A549 (cell line): ENCODE measurements around the gene ADORA3. TPM values are rescaled to one million over a fixed set of nuclear protein-coding genes. Genes with fewer than 3 reads are reported as not detected.

Source experiments
- ATAC-seq, 2 experiments: fragments of 200-7000 bp in 1 of 2; fragments of >200 bp in 1 of 2; cut with Nextera tagmentation in 1 of 2; cut with Tn5 transposase in 1 of 2; 3 replicates each; pipeline versions ENCODE4 v1.8.0 to v1.9.1; 2018 to 2020; ENCODE audit warnings: mild to moderate bottlenecking in 1 of 2, moderate library complexity in 1 of 2
- CTCF ChIA-PET: fragments of 300-600 bp; sonication (Branson Sonifier 250); formaldehyde crosslinking; extraction: SDS; loops from one replicate; lab custom pipeline; 2021; ENCODE audit warnings: antibody characterized with exemption, inconsistent platforms; lab: Yijun Ruan, JAX
- POLR2A ChIA-PET: fragments of 350-600 bp; formaldehyde crosslinking; extraction: SDS; loops from one replicate; lab custom pipeline; 2021; ENCODE audit warnings: antibody characterized with exemption, inconsistent platforms; lab: Yijun Ruan, JAX
- DNase-seq, 2 experiments: peaks; one replicate each; pipeline versions ENCODE4 v3.0.0 to v3.0.0-alpha.2; 2011 to 2016; ENCODE audit warnings: low read depth in 1 of 2, low spot score in 1 of 2
- FAIRE-seq: peaks from 2 replicates; lab custom pipeline; 2011; peaks lifted over from hg19 to GRCh38; lab: Jason Lieb, UNC
- H3K27ac ChIP-seq, 2 experiments: fragments of >200 bp; sonication (Bioruptor Twin); formaldehyde crosslinking; 3 replicates each; pipeline ENCODE4 v1.5.1; 2016 to 2017
- H3K4me1 ChIP-seq: fragments of >200 bp; sonication (Bioruptor Twin); formaldehyde crosslinking; 3 replicates; pipeline ENCODE4 v1.6.1; 2016
- H3K4me2 ChIP-seq: fragments of >200 bp; sonication (Bioruptor Twin); formaldehyde crosslinking; 3 replicates; pipeline ENCODE4 v1.6.1; 2016
- H3K4me3 ChIP-seq: fragments of >200 bp; sonication (Bioruptor Twin); formaldehyde crosslinking; 3 replicates; pipeline ENCODE4 v1.5.1; 2016
- H3K9me3 ChIP-seq: fragments of >200 bp; sonication (Bioruptor Twin); formaldehyde crosslinking; 3 replicates; pipeline ENCODE4 v1.6.1; 2016
- CEBPB ChIP-seq, 2 experiments: fragments of >200 bp in 1 of 2; sonication (Bioruptor Twin) in 1 of 2; formaldehyde crosslinking in 1 of 2; IDR thresholded peaks; 2 replicates each; pipeline ENCODE4 v1.6.1; 2012 to 2016
- CHD2 ChIP-seq: fragments of 150-350 bp; IDR thresholded peaks from 2 replicates; pipeline ENCODE4 v1.6.1; 2014; ENCODE audit warnings: low read length; ENCODE audit not compliant: partially characterized antibody
- CHD4 ChIP-seq: fragments of 200-600 bp; sonication (generic); IDR thresholded peaks from 2 replicates; pipeline ENCODE4 v1.6.1; 2016; ENCODE audit warnings: antibody characterized with exemption, mild to moderate bottlenecking, borderline replicate concordance
- E2F6 ChIP-seq: IDR thresholded peaks from 2 replicates; pipeline ENCODE4 v1.6.1; 2012; ENCODE audit warnings: low read depth, borderline replicate concordance
- EHMT2 ChIP-seq: fragments of 200-600 bp; sonication (generic); IDR thresholded peaks from 2 replicates; pipeline ENCODE4 v1.6.1; 2016; ENCODE audit warnings: antibody characterized with exemption, low read depth, mild to moderate bottlenecking, moderate library complexity
- FOSB ChIP-seq: fragments of 250-450 bp; sonication (Bioruptor Pico); IDR thresholded peaks from 2 replicates; pipeline ENCODE4 v1.5.0; 2020; ENCODE audit warnings: mild to moderate bottlenecking, moderate library complexity
- FOXS1 ChIP-seq: fragments of 250-450 bp; sonication (Bioruptor Pico); IDR thresholded peaks from 2 replicates; pipeline ENCODE4 v1.5.0; 2020; ENCODE audit warnings: mild to moderate bottlenecking, moderate library complexity
- GATA3 ChIP-seq: IDR thresholded peaks from 2 replicates; pipeline ENCODE4 v1.6.1; 2012; ENCODE audit warnings: borderline replicate concordance
- HDAC2 ChIP-seq: fragments of 200-600 bp; sonication (generic); IDR thresholded peaks from 2 replicates; pipeline ENCODE4 v1.6.1; 2016
- HES2 ChIP-seq: fragments of >200 bp; sonication (Bioruptor Twin); formaldehyde crosslinking; IDR thresholded peaks from 2 replicates; pipeline ENCODE4 v1.6.1; 2016
- HOXA7 ChIP-seq: fragments of 250-450 bp; sonication (Bioruptor Pico); IDR thresholded peaks from 2 replicates; pipeline ENCODE4 v1.5.0; 2020; ENCODE audit warnings: mild to moderate bottlenecking, moderate library complexity
- HOXB13 ChIP-seq: fragments of 250-450 bp; sonication (Bioruptor Pico); IDR thresholded peaks from 2 replicates; pipeline ENCODE4 v1.5.0; 2020; ENCODE audit warnings: low read depth, mild to moderate bottlenecking, moderate library complexity
- HOXB5 ChIP-seq: fragments of 250-450 bp; sonication (Bioruptor Pico); IDR thresholded peaks from 2 replicates; pipeline ENCODE4 v1.5.0; 2020; ENCODE audit warnings: mild to moderate bottlenecking, moderate library complexity
- JUN ChIP-seq, 2 experiments: fragments of >200 bp; sonication (Bioruptor Twin); formaldehyde crosslinking; IDR thresholded peaks; 2 replicates in 1 of 2; 3 replicates in 1 of 2; pipeline ENCODE4 v1.6.1; 2016 to 2017
- JUNB ChIP-seq: fragments of >200 bp; sonication (Bioruptor Twin); formaldehyde crosslinking; IDR thresholded peaks from 2 replicates; pipeline ENCODE4 v1.6.1; 2016
- KDM5A ChIP-seq: fragments of 200-600 bp; sonication (generic); IDR thresholded peaks from 2 replicates; pipeline ENCODE4 v1.6.1; 2016; ENCODE audit warnings: antibody characterized with exemption, mild to moderate bottlenecking
- MAX ChIP-seq: IDR thresholded peaks from 2 replicates; pipeline ENCODE4 v1.6.1; 2012
- NR3C1 ChIP-seq: fragments of >200 bp; sonication (Bioruptor Twin); formaldehyde crosslinking; IDR thresholded peaks from 3 replicates; pipeline ENCODE4 v1.6.1; 2017
- RFX5 ChIP-seq: fragments of 450-650 bp; IDR thresholded peaks from 2 replicates; pipeline ENCODE4 v1.7.1; 2014; ENCODE audit warnings: antibody characterized with exemption, mild to moderate bottlenecking, moderate library complexity
- RNF2 ChIP-seq: fragments of 200-600 bp; sonication (generic); IDR thresholded peaks from 2 replicates; pipeline ENCODE4 v1.6.1; 2016; ENCODE audit warnings: low read depth, mild to moderate bottlenecking, antibody characterized with exemption, moderate library complexity, borderline replicate concordance
- SMC3 ChIP-seq: fragments of >200 bp; sonication (Bioruptor Twin); formaldehyde crosslinking; IDR thresholded peaks from 3 replicates; pipeline ENCODE4 v1.6.1; 2018; ENCODE audit warnings: inconsistent platforms
- SREBF2 ChIP-seq: fragments of 450-650 bp; IDR thresholded peaks from 2 replicates; pipeline ENCODE4 v1.6.1; 2014; ENCODE audit warnings: mild to moderate bottlenecking, moderate library complexity
- USF2 ChIP-seq: fragments of 450-650 bp; IDR thresholded peaks from 2 replicates; pipeline ENCODE4 v1.6.1; 2014; ENCODE audit warnings: antibody characterized with exemption
- ZNF302 ChIP-seq: fragments of 250-450 bp; sonication (Bioruptor Pico); IDR thresholded peaks from 2 replicates; pipeline ENCODE4 v1.9.0; 2021; ENCODE audit warnings: inconsistent platforms, mild to moderate bottlenecking, moderate library complexity
- ZSCAN20 ChIP-seq: fragments of 250-450 bp; sonication (Bioruptor Pico); IDR thresholded peaks from 2 replicates; pipeline ENCODE4 v1.8.0; 2022; ENCODE audit warnings: mild to moderate bottlenecking, moderate library complexity
- WGBS: methylation state at CpG from one replicate; pipeline ENCODE4 v1.1.6; 2017; ENCODE audit errors: missing lambda C conversion rate; 5-methylcytosine and 5-hydroxymethylcytosine counted together
- polyA plus RNA-seq, 4 experiments: library from polyadenylated mRNA; depleted of rRNA in 3 of 4; stranded (reverse); fragments of >200 nt; fragmentation: RNase III in 1 of 4; extraction: RNeasy Plus Mini Kit Qiagen cat#74134 plus additional on column Dnase treatment in 1 of 4; gene quantifications; 2 replicates in 3 of 4; 3 replicates in 1 of 4; pipeline ENCODE4 v1.2.3, GENCODE V29; 2011 to 2017

The ADORA3 gene
- polyA plus RNA-seq, 2 of the 4 experiments (the other 2 are of a cell fraction) = not detected

GRCh38 chr1:111515291-111516004 is 12.0 kb upstream of the ADORA3 start:
- ATAC-seq (no peak), DNase-seq (no peak)
- CTCF ChIA-PET = no interaction called here
- no peaks in the 10 kb centered on the region for H3K9me3 ChIP-seq
- no peaks in the 10 kb centered on the region for H3K4me1 ChIP-seq
- H3K4me2 ChIP-seq = no peak overlapping the region
- no peak overlapping the region for H3K4me3 ChIP-seq
- POLR2A ChIA-PET = no interaction called here
- TF ChIP-seq CHD2 (no peak), CEBPB (IDR thresholded peaks at IDR 0.05) (no peak), USF2 (no peak), HDAC2 (no peak), ZNF302 (CRISPR knock-in tag) (no peak), ZSCAN20 (CRISPR knock-in tag) (no peak), RNF2 (no peak), HOXA7 (CRISPR knock-in tag) (no peak), SREBF2 (no peak), FOSB (no peak), NR3C1 (no peak), SMC3 (no peak)
- TF ChIP-seq, all 56 proteins: peak for 0
- FAIRE-seq = no peak
- H3K27ac ChIP-seq = no peak overlapping the region
- 71% methylated on average over 30 of the region's 40 CpGs for WGBS

GRCh38 chr1:111513410-111514020 is 10.1 kb upstream of the ADORA3 start:
- ChIA-PET POLR2A (no interaction called here), CTCF (interaction anchor here (1.4 kb wide), 1 partner anchor 145 kb away, joined by 3 read pairs; no protein-coding TSS in a partner anchor)
- no peak overlapping the region for H3K4me2 ChIP-seq
- no peak for DNase-seq
- no peaks in the 10 kb centered on the region for H3K4me1 ChIP-seq
- no peak for FAIRE-seq
- H3K9me3 ChIP-seq = no peaks in the 10 kb centered on the region
- H3K4me3 ChIP-seq = no peak overlapping the region
- WGBS = 66% methylated on average over 8 of the region's 8 CpGs
- no peak overlapping the region for H3K27ac ChIP-seq
- no peak for TF ChIP-seq CHD2
- TF ChIP-seq SREBF2 = no peak
- no peak for ATAC-seq

GRCh38 chr1:111512931-111513330 is 9.5 kb upstream of the ADORA3 start:
- Histone ChIP-seq H3K4me3 (no peak overlapping the region), H3K4me1 (peaks cover under 1% of the 10 kb centered on the region), H3K27ac (no peak overlapping the region), H3K9me3 (no peaks in the 10 kb centered on the region), H3K4me2 (no peak overlapping the region)
- POLR2A ChIA-PET = no interaction called here
- TF ChIP-seq ZSCAN20 (CRISPR knock-in tag) (no peak), RFX5 (no peak), GATA3 (no peak), CHD4 (no peak), FOXS1 (CRISPR knock-in tag) (no peak), EHMT2 (no peak), HES2 (no peak), KDM5A (no peak), NR3C1 (no peak), JUN (IDR thresholded peaks at IDR 0.05) (no peak), FOSB (no peak), JUNB (no peak), HOXB5 (CRISPR knock-in tag) (no peak), E2F6 (no peak), MAX (no peak), HDAC2 (no peak), HOXB13 (CRISPR knock-in tag) (no peak)
- CTCF ChIA-PET = interaction anchor here (1.4 kb wide), 1 partner anchor 145 kb away, joined by 3 read pairs; no protein-coding TSS in a partner anchor
- 95% methylated on average over 3 of the region's 3 CpGs for WGBS
- ATAC-seq = no peak
- DNase-seq = no peak
- FAIRE-seq = no peak
